ENCODE results near the gene PRKCB. TPM values are rescaled to one million over a fixed set of nuclear protein-coding genes. Genes with fewer than 3 reads are reported as not detected.
"Not testable (repeated sequence)": the region's sequence is repeated elsewhere in the genome, so short reads cannot be mapped to it uniquely, and the experiment has no call there.

The PRKCB gene
- total RNA-seq, 6 donors from 2014 or later = 9.6 to 28.0 (median 13.9) TPM

DNA sequence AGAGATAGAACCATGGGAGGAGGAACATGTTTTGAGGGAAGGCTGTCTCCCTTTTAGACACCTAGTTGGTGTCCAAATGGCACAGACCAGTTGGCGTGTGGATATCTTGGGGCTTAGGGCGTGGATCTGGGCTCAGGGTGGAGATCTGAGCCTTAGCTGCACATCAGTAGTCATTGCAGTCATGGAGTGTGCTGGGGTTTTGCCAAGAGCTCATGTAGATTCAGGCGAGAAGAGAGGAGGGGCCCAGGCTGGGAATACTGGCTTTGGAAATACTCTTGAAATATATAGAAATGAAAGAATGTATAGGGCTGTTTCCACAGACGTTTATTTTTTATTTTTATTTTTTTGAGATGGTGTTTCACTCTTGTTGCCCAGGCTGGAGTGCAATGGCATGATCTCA lies 92.0 kb downstream of the PRKCB start:
- Histone ChIP-seq H3K9me3 (no peaks in the 10 kb centered on the region), H3K27ac (no peak overlapping the region), H3K4me1 (no peaks in the 10 kb centered on the region), H3K36me3 (no peaks in the 10 kb centered on the region), H3K4me3 (no peak overlapping the region), H3K27me3 (no peaks in the 10 kb centered on the region)
- TF ChIP-seq, protein P1, sequence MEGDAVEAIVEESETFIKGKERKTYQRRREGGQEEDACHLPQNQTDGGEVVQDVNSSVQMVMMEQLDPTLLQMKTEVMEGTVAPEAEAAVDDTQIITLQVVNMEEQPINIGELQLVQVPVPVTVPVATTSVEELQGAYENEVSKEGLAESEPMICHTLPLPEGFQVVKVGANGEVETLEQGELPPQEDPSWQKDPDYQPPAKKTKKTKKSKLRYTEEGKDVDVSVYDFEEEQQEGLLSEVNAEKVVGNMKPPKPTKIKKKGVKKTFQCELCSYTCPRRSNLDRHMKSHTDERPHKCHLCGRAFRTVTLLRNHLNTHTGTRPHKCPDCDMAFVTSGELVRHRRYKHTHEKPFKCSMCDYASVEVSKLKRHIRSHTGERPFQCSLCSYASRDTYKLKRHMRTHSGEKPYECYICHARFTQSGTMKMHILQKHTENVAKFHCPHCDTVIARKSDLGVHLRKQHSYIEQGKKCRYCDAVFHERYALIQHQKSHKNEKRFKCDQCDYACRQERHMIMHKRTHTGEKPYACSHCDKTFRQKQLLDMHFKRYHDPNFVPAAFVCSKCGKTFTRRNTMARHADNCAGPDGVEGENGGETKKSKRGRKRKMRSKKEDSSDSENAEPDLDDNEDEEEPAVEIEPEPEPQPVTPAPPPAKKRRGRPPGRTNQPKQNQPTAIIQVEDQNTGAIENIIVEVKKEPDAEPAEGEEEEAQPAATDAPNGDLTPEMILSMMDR (IDR thresholded peaks at IDR 0.05) = no peak
- no peak for TF ChIP-seq POLR2AphosphoS5 (IDR thresholded peaks at IDR 0.05)
- TF ChIP-seq EP300 (IDR thresholded peaks at IDR 0.05) = no peak
- no peak for TF ChIP-seq POLR2A (IDR thresholded peaks at IDR 0.05)
- ATAC-seq (ENCODE audit: low FRiP score in 2 of 2) = no peak
- DNase-seq = no peak
- 27 to 44% methylated on average over 4 of the region's 4 CpGs for WGBS, 2 donors

- no peaks in the 10 kb centered on the region for H3K36me3 ChIP-seq
- 94% methylated on average over 4 of the region's 4 CpGs for WGBS, 2 donors
- no peak overlapping the region for H3K4me3 ChIP-seq
- H3K27ac ChIP-seq = no peak overlapping the region
- DNase-seq = no peak
- H3K4me1 ChIP-seq = no peaks in the 10 kb centered on the region
- no peak for ATAC-seq (ENCODE audit: low FRiP score in 2 of 2)
- H3K9me3 ChIP-seq = no peaks in the 10 kb centered on the region
- H3K27me3 ChIP-seq = no peaks in the 10 kb centered on the region
- TF ChIP-seq, protein P1 (IDR thresholded peaks at IDR 0.05) = no peak
- TF ChIP-seq POLR2A (IDR thresholded peaks at IDR 0.05) = no peak
These were observed 93.5 kb downstream of the PRKCB start for GRCh38 chr16:23929237-23929636.

DNA sequence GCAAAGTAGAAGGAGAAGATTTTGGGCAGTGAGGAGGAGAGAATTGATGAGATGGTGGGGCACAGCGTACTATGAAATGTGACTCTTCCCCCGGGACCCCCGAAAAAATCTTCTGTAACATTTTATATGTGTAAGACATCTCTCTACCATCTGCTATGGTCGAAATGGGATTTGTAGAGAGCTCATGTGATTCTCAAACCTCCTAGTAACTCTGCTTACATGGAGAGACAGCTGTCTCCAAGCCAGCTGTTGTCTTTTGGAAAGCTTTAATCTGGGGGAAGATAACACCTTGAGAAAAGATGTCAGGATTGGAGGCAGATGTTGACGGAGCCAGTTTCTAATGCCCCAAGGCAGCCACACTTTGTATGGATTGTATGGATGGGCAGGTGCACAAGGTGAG lies 94.1 kb downstream of the PRKCB start:
- no peak overlapping the region for H3K4me3 ChIP-seq
- no peak for TF ChIP-seq POLR2AphosphoS5 (IDR thresholded peaks at IDR 0.05)
- WGBS, 2 donors = 86 to 87% methylated on average over 5 of the region's 5 CpGs
- DNase-seq (no peak), ATAC-seq (ENCODE audit: low FRiP score in 2 of 2) (no peak)
- H3K27me3 ChIP-seq = no peaks in the 10 kb centered on the region
- no peaks in the 10 kb centered on the region for H3K4me1 ChIP-seq
- no peaks in the 10 kb centered on the region for H3K36me3 ChIP-seq
- no peak overlapping the region for H3K27ac ChIP-seq
- H3K9me3 ChIP-seq = no peaks in the 10 kb centered on the region

DNA sequence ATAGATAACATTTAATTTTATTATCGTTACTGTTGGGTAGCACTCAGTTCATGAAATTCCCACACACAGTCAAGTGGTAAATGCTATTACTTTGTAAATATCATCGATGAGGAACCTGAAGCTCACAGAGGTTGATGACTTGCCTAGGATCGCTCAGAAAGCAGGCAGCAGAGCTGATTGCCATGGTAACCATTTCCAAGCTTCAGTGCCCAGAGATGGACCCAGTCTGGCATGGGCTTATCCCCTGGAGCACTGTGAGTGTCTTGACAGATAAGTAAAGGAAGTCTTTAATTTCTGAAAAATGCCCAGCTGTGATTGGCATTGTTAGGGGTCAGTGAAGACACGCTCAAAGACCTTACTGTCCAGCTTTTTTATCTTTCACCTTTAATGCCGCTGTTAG lies 95.0 kb downstream of the PRKCB start:
- no peak for ATAC-seq (ENCODE audit: low FRiP score in 2 of 2)
- no peak overlapping the region for H3K27ac ChIP-seq
- TF ChIP-seq, protein P1 (IDR thresholded peaks at IDR 0.05) = no peak
- TF ChIP-seq POLR2A (IDR thresholded peaks at IDR 0.05) (no peak), POLR2AphosphoS5 (IDR thresholded peaks at IDR 0.05) (no peak), EP300 (IDR thresholded peaks at IDR 0.05) (no peak)
- no peaks in the 10 kb centered on the region for H3K4me1 ChIP-seq
- DNase-seq = no peak
- no peaks in the 10 kb centered on the region for H3K36me3 ChIP-seq
- no peak overlapping the region for H3K4me3 ChIP-seq
- 80 to 93% methylated on average over 5 of the region's 5 CpGs for WGBS, 2 donors
- no peaks in the 10 kb centered on the region for H3K9me3 ChIP-seq
- H3K27me3 ChIP-seq = no peaks in the 10 kb centered on the region

- DNase-seq = no peak
- TF ChIP-seq POLR2AphosphoS5 (IDR thresholded peaks at IDR 0.05) = no peak
- TF ChIP-seq, protein P1 (IDR thresholded peaks at IDR 0.05) = no peak
- TF ChIP-seq EP300 (IDR thresholded peaks at IDR 0.05) = no peak
- TF ChIP-seq POLR2A (IDR thresholded peaks at IDR 0.05) = no peak
These were observed 95.4 kb downstream of the PRKCB start for GRCh38 chr16:23931199-23931598.

GRCh38 chr16:23933650-23934049 lies 97.9 kb downstream of the PRKCB start:
- H3K4me1 ChIP-seq; H3K9me3 ChIP-seq; ATAC-seq (ENCODE audit: low FRiP score in 2 of 2); DNase-seq; H3K36me3 ChIP-seq; H3K27me3 ChIP-seq; H3K4me3 ChIP-seq; H3K27ac ChIP-seq: not testable (repeated sequence)
- WGBS, 2 donors = 83 to 88% methylated on average over 2 of the region's 2 CpGs

More at GRCh38 chr16:23931199-23931598, 95.4 kb downstream of the PRKCB start:
- 96 to 100% methylated on average over 2 of the region's 2 CpGs for WGBS, 2 donors
- H3K4me3 ChIP-seq = no peak overlapping the region
- no peaks in the 10 kb centered on the region for H3K9me3 ChIP-seq
- no peak for ATAC-seq (ENCODE audit: low FRiP score in 2 of 2)
- H3K4me1 ChIP-seq = no peaks in the 10 kb centered on the region
- no peak overlapping the region for H3K27ac ChIP-seq
- H3K27me3 ChIP-seq = no peaks in the 10 kb centered on the region
- no peaks in the 10 kb centered on the region for H3K36me3 ChIP-seq

Data from upper lobe of left lung (tissue), 6 donors.